ENCODE results near the gene KLF7.

The KLF7 gene

GRCh38 chr2:207126724-207127308 lies 38.9 kb downstream of the KLF7 start:
- no peak for DNase-seq (ENCODE audit: low spot score)

- DNase-seq (ENCODE audit: low spot score), result no peak
Measured at GRCh38 chr2:207123776-207124391, 41.9 kb downstream of the KLF7 start.

- DNase-seq (ENCODE audit: low spot score), result peak; percentile 69
Measured at GRCh38 chr2:207123335-207123744, 42.4 kb downstream of the KLF7 start.

- DNase-seq (ENCODE audit: low spot score), result no peak
Measured at GRCh38 chr2:207122651-207123334, 43.0 kb downstream of the KLF7 start.

GRCh38 chr2:207121784-207122183 lies 44.0 kb downstream of the KLF7 start:
- DNase-seq (ENCODE audit: low spot score), result no peak

- DNase-seq (ENCODE audit: low spot score), result no peak
Measured at GRCh38 chr2:207119048-207119447, 46.7 kb downstream of the KLF7 start.

GRCh38 chr2:207117668-207118067 lies 48.1 kb downstream of the KLF7 start:
- DNase-seq (ENCODE audit: low spot score), result no peak

- no peak for DNase-seq (ENCODE audit: low spot score)
Measured at GRCh38 chr2:207115715-207116364, 49.9 kb downstream of the KLF7 start.

- no peak for DNase-seq (ENCODE audit: low spot score)
Measured at GRCh38 chr2:207113414-207113813, 52.3 kb downstream of the KLF7 start.

GRCh38 chr2:207112785-207113184 lies 53.0 kb downstream of the KLF7 start:
- DNase-seq (ENCODE audit: low spot score), result no peak

- DNase-seq (ENCODE audit: low spot score), result no peak
Measured at GRCh38 chr2:207112383-207112782, 53.4 kb downstream of the KLF7 start.

GRCh38 chr2:207111757-207112156 lies 54.0 kb downstream of the KLF7 start:
- DNase-seq (ENCODE audit: low spot score), result no peak

GRCh38 chr2:207110715-207111114 lies 55.0 kb downstream of the KLF7 start:
- no peak for DNase-seq (ENCODE audit: low spot score)

GRCh38 chr2:207110310-207110709 lies 55.4 kb downstream of the KLF7 start:
- DNase-seq (ENCODE audit: low spot score), result no peak

GRCh38 chr2:207109768-207110167 lies 56.0 kb downstream of the KLF7 start:
- no peak for DNase-seq (ENCODE audit: low spot score)

- DNase-seq (ENCODE audit: low spot score), result no peak
Measured at GRCh38 chr2:207108440-207108839, 57.3 kb downstream of the KLF7 start.

GRCh38 chr2:207107551-207107950 lies 58.2 kb downstream of the KLF7 start:
- no peak for DNase-seq (ENCODE audit: low spot score)

GRCh38 chr2:207107131-207107530 lies 58.6 kb downstream of the KLF7 start:
- DNase-seq (ENCODE audit: low spot score), result no peak

- no peak for DNase-seq (ENCODE audit: low spot score)
Measured at GRCh38 chr2:207103132-207103531, 62.6 kb downstream of the KLF7 start.

GRCh38 chr2:207101984-207102383 lies 63.8 kb downstream of the KLF7 start:
- no peak for DNase-seq (ENCODE audit: low spot score)

- no peak for DNase-seq (ENCODE audit: low spot score)
Measured at GRCh38 chr2:207097278-207097677, 68.5 kb downstream of the KLF7 start.

- DNase-seq (ENCODE audit: low spot score), result no peak
Measured at GRCh38 chr2:207095963-207096362, 69.8 kb downstream of the KLF7 start.

- no peak for DNase-seq (ENCODE audit: low spot score)
Measured at GRCh38 chr2:207093234-207093633, 72.5 kb downstream of the KLF7 start.
